ENCODE results near the gene ACR.

Gene ACR

GRCh38 chr22:50731811-50732624 is 6.0 kb upstream of the ACR start:
- peak; percentile 81 for TF ChIP-seq CTCF (conservative IDR thresholded peaks at IDR 0.05; ENCODE audit: control insufficient read depth, insufficient read depth, low read depth, low read length)
- DNase-seq (ENCODE audit: low read depth), result peak; percentile 44
- H3K4me3 ChIP-seq (ENCODE audit: control insufficient read depth, low read depth, low read length), result no peak overlapping the region

- no peak overlapping the region for H3K4me3 ChIP-seq (ENCODE audit: control insufficient read depth, low read depth, low read length)
- no peak for TF ChIP-seq CTCF (conservative IDR thresholded peaks at IDR 0.05; ENCODE audit: control insufficient read depth, insufficient read depth, low read depth, low read length)
- DNase-seq (ENCODE audit: low read depth), result no peak
Observed at GRCh38 chr22:50732681-50733080, 5.3 kb upstream of the ACR start.

- no peak overlapping the region for H3K4me3 ChIP-seq (ENCODE audit: control insufficient read depth, low read depth, low read length)
- peak; percentile 51 for DNase-seq (ENCODE audit: low read depth)
- no peak for TF ChIP-seq CTCF (conservative IDR thresholded peaks at IDR 0.05; ENCODE audit: control insufficient read depth, insufficient read depth, low read depth, low read length)
Observed at GRCh38 chr22:50733521-50734342, 4.3 kb upstream of the ACR start.

- no peak for TF ChIP-seq CTCF (conservative IDR thresholded peaks at IDR 0.05; ENCODE audit: control insufficient read depth, insufficient read depth, low read depth, low read length)
- no peak overlapping the region for H3K4me3 ChIP-seq (ENCODE audit: control insufficient read depth, low read depth, low read length)
- DNase-seq (ENCODE audit: low read depth), result no peak
Observed at GRCh38 chr22:50734343-50734771, 3.6 kb upstream of the ACR start.

- no peak for DNase-seq (ENCODE audit: low read depth)
- TF ChIP-seq CTCF (conservative IDR thresholded peaks at IDR 0.05; ENCODE audit: control insufficient read depth, insufficient read depth, low read depth, low read length), result no peak
Observed at GRCh38 chr22:50734986-50735738, 2.8 kb upstream of the ACR start.

GRCh38 chr22:50735739-50736030 is 2.3 kb upstream of the ACR start:
- no peak for DNase-seq (ENCODE audit: low read depth)
- TF ChIP-seq CTCF (conservative IDR thresholded peaks at IDR 0.05; ENCODE audit: control insufficient read depth, insufficient read depth, low read depth, low read length), result no peak
- H3K4me3 ChIP-seq (ENCODE audit: control insufficient read depth, low read depth, low read length), result no peak overlapping the region

More at GRCh38 chr22:50734986-50735738, 2.8 kb upstream of the ACR start:
- H3K4me3 ChIP-seq (ENCODE audit: control insufficient read depth, low read depth, low read length), result no peak overlapping the region

Measured in fibroblast of mammary gland (primary cell).